ENCODE measurements around the gene PLA2G4D.

The PLA2G4D gene

GRCh38 chr15:42032376-42033213 lies 61.8 kb downstream of the PLA2G4D start:
- in situ Hi-C loops (cut with HindIII; ENCODE audit: low sequenced_read_pairs): no loop called here

GRCh38 chr15:42031198-42031915 lies 63.0 kb downstream of the PLA2G4D start:
- in situ Hi-C loops (cut with HindIII; ENCODE audit: low sequenced_read_pairs): no loop called here

GRCh38 chr15:42027521-42027920 lies 66.8 kb downstream of the PLA2G4D start:
- in situ Hi-C loops (cut with HindIII; ENCODE audit: low sequenced_read_pairs): no loop called here

GRCh38 chr15:42024303-42024702 lies 70.1 kb downstream of the PLA2G4D start:
- in situ Hi-C loops (cut with HindIII; ENCODE audit: low sequenced_read_pairs): no loop called here

GRCh38 chr15:42021593-42021992 lies 72.8 kb downstream of the PLA2G4D start:
- in situ Hi-C loops (cut with HindIII; ENCODE audit: low sequenced_read_pairs): no loop called here

GRCh38 chr15:42020713-42021273 lies 73.6 kb downstream of the PLA2G4D start, which contains the start of gene PLA2G4E:
Gene PLA2G4E, minus strand, starts transcription at chr15:42021042. Its CDS starts 12 bp downstream, at chr15:42021030.
- in situ Hi-C loops (cut with HindIII; ENCODE audit: low sequenced_read_pairs): no loop called here

- in situ Hi-C loops (cut with HindIII; ENCODE audit: low sequenced_read_pairs): no loop called here
These were observed 75.8 kb downstream of the PLA2G4D start for GRCh38 chr15:42018306-42019224.
